ENCODE measurements around the gene SDK2.

DNA sequence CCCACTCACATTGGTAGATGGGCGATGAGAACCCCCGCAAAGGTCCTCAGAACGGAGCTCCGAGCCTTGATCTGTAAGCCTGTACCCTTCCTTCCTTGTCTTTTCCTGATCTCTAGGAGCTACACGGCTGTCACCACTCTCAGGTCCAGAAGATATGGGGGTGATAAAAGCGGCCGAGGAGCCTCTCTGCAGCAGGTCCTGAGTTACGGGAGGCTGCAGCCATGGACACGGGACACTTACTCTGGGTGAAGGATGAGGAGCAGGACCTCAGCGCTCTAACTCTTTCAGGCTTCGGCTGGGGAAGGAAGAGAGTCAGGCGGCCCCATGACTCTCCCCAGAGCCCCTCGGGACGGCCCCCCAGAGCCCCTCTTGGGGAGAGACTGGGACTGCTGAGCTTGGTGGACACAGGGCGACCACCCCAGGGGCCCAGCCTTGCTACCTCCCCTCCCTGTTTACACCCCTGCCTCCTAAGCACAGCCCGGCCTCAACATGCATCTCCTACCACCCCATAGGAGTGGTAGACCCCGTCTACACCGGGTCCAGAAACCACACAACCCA is 74.4 kb downstream of the SDK2 start:
- TF ChIP-seq, protein P1, sequence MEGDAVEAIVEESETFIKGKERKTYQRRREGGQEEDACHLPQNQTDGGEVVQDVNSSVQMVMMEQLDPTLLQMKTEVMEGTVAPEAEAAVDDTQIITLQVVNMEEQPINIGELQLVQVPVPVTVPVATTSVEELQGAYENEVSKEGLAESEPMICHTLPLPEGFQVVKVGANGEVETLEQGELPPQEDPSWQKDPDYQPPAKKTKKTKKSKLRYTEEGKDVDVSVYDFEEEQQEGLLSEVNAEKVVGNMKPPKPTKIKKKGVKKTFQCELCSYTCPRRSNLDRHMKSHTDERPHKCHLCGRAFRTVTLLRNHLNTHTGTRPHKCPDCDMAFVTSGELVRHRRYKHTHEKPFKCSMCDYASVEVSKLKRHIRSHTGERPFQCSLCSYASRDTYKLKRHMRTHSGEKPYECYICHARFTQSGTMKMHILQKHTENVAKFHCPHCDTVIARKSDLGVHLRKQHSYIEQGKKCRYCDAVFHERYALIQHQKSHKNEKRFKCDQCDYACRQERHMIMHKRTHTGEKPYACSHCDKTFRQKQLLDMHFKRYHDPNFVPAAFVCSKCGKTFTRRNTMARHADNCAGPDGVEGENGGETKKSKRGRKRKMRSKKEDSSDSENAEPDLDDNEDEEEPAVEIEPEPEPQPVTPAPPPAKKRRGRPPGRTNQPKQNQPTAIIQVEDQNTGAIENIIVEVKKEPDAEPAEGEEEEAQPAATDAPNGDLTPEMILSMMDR (IDR thresholded peaks at IDR 0.05) = no peak
- TF ChIP-seq POLR2A (IDR thresholded peaks at IDR 0.05) = no peak

Data from right lobe of liver (tissue), 4 donors.